CD1c-positive myeloid dendritic cell (primary cell): ENCODE measurements around the gene RIPK4.
"Not testable (repeated sequence)": the region's sequence is repeated elsewhere in the genome, so short reads cannot be mapped to it uniquely, and the experiment has no call there.

ENCODE experiments used
- DNase-seq: peaks from one replicate; pipeline ENCODE4 v3.0.0-alpha.2; 2016; ENCODE audit errors: extremely low spot score

The RIPK4 gene

DNA sequence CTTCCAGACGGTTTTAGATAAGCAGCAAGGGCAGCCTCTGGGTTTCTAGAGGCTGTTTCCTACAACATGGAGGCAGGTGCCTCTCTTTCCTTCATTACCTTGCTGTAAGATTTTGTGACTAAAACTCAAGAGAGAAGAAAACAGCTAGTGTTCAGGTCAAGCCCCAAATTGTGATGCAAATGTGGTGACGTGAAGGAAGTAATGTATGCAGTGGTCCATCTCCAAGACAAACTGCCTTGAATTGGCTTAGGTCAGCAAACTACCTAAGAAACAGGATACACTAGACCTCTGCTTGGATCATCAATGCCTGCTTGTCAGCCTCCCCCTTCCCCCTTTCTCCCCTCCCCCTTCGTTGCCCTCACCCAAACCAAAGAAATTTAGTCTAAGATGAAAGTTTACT, 28.9 kb upstream of the RIPK4 start:
- DNase-seq, result no peak

GRCh38 chr21:41794600-41794999, 27.7 kb upstream of the RIPK4 start:
- DNase-seq, result no peak

GRCh38 chr21:41792711-41793110, 25.9 kb upstream of the RIPK4 start:
- DNase-seq, result no peak

GRCh38 chr21:41786509-41786987, 19.7 kb upstream of the RIPK4 start:
- no peak for DNase-seq

DNA sequence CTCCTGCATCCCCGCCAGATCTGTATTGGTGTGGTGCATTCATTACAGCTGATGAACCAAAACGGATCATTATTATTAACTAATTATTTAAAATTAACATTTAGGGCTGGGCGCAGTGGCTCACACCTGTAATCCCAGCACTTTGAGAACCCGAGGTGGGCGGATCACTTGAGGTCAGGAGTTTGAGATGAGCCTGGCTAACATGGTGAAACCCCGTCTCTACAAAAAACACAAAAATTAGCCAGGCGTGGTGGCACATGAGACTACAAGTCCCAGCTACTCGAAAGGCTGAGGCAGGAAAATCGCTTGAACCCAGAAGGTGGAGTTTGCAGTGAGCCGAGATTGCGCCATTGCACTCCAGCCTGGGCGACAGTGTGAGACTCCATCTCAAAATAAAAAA, 18.4 kb upstream of the RIPK4 start:
- not testable (repeated sequence) for DNase-seq

- DNase-seq, result no peak
Measured at GRCh38 chr21:41784456-41785102, 17.7 kb upstream of the RIPK4 start.

- no peak for DNase-seq
Measured at GRCh38 chr21:41783476-41784180, 16.8 kb upstream of the RIPK4 start.

- no peak for DNase-seq
Measured at GRCh38 chr21:41781050-41781410, 14.2 kb upstream of the RIPK4 start.

DNA sequence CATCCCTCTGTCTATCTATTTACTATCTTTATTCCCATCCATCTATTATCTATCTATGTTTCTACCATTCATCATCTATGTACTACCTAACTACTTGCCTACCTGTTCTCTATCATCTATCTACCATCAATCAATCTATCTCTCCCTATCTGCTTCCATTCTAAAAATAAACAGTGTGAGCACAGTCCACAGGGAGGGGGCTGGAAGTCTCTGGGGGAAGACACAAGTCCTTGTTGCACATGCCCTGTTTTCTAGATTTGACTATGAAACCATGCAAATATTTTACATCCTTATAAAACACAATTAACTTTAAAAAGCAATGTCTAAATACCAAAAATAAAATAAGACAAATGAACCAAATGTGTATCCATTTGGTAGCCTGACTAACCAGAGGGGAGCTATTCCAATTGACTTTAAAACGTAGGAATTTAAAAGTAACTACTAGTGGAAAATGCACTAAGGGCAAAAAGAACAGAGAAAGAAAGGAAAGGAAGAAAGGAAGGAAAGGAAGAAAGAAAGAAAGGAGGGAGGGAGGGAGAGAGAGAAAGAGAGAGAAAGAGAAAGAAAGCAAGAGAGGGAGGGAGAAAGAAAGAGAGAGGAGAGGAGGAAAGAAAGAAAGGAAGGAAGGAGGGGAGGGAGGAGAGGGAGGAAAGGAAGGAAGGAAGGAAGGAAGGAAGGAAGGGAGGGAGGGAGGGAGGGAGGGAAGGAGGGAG, 13.6 kb upstream of the RIPK4 start:
- no peak for DNase-seq

GRCh38 chr21:41779659-41780058, 12.8 kb upstream of the RIPK4 start:
- DNase-seq, result no peak

- DNase-seq, result no peak
Measured at GRCh38 chr21:41778930-41779600, 12.2 kb upstream of the RIPK4 start.

DNA sequence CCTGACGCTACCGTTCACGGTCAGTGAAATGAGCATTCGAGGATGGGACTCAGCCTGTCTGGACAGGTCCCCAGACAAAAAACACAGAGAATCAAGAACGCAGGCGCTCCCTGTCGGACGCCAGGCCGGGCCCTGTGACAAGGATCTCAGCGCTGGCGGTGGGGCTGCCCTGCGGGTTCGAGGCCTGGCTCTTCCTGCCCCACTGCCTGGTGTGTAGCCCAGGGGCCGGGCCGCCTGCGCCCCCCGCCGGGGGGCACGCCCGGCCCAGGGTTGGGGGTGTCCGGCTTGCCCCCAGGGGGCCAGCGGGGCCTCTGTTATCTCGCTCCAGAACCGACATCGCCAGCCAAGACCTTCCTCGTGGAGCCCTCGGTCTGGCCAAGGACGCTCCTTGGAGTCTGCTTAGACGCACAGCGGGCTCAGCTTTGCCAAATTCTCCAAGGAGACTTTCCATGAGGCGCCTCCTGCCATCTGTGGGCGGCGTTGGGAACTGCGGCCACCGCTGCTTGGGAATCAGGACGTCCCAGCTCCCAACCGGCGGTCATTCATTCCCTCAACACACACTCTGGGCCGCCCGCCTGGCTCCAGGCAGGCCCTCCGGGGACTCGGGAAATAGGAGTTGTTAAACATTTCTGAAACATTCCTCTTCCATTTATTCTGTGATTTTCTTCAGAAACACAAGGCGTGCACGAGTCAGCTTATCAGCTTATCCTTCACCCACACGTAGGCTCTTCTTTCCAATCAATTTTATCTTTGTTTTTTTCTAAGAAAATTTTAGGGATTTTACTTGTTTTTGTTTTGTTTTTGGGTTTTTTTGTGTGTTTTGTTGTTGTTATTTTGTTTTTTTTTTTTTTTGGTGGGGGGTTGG, 11.3 kb upstream of the RIPK4 start:
- DNase-seq, result peak; percentile 64

DNA sequence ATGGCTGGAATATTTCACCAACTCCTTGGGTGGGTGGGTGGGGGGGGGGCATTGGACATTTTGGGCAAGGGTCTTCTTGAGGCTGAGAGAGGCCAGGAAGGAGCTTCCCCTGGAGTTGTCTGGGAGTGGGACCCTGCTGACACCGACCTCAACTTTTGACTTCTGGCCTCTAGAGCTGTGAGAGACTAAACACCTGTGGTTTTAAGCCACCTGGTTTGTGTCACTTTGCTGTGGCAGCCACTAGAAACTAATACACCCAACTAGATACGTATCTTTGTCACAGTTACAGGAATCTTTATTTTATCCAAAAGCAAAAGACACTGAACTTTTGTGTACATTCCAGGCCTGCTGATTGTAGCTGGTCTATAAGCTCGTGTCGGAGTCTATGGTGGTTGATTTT, 9.9 kb upstream of the RIPK4 start:
- DNase-seq, result no peak

GRCh38 chr21:41775149-41775472, 8.3 kb upstream of the RIPK4 start:
- DNase-seq, result no peak

- DNase-seq, result no peak
Measured at GRCh38 chr21:41774467-41775148, 7.8 kb upstream of the RIPK4 start.

- no peak for DNase-seq
Measured at GRCh38 chr21:41772351-41773080, 5.7 kb upstream of the RIPK4 start.

GRCh38 chr21:41771625-41771945, 4.7 kb upstream of the RIPK4 start:
- no peak for DNase-seq

DNA sequence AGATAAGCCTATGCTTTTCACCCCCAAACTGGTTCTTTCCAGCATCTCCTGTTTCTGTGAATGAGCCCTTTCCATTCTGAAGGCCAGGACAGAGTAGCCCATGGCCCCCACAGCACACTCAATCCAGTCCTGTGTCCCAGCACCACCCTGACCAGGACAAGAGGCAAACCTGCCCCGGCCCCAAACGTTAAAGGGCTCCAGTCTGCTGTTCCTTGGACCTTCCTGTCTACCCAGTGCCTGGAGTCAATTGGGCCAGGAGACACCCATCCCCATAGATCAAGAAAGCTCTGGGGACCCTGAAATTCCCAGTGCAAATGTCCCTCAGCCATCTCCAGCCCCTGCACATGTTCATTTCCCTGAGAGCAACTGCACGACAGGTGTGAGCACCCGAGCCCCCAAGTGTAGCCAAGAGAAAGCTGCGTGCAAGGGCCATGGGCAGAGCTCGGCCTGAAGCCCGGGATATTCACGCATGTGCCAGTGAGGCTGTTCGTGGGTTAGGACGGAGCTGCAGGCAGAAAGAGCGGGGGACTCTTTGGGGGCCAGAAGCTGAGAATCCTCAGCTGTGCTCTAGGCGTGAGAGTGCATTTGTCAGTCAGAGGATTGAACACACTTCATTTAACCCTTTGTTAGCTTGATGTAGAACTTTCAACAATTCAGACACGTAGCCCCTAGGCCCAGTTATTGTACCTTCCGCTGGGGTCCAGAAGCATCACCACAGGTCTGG, 4.2 kb upstream of the RIPK4 start:
- DNase-seq, result no peak

DNA sequence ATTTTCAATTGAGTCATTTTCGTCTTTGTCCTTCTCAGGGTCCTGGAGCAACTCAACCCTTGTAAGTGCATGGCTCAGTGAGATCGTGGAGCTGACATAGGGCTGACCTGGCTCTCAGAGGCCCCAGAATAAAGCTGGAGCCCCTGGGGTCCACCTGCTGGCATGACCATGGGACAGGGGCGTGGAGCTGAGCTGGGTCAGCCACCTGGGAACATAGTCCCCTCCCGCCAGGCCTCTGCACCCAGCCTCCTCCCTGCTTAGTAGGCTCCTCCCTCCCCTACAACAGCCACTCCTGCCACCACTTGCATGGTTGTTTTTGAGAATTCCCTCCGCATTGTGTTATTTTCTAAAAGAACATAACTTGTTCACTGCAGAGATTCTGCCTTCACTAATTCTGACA, 3.1 kb upstream of the RIPK4 start:
- DNase-seq, result no peak

- no peak for DNase-seq
Measured at GRCh38 chr21:41769521-41769920, 2.7 kb upstream of the RIPK4 start.
